Duodenal mucosa (tissue), 2 donors: ENCODE data around the gene BMPR1A.

Experiments
- H3K27ac ChIP-seq: one replicate; pipeline ENCODE4 v1.7.0; 2013; ENCODE audit warnings: low read depth, low read length
- H3K27me3 ChIP-seq, 2 donors: one replicate each; pipeline ENCODE4 v1.7.0; 2013; ENCODE audit warnings: low read length in 2 of 2, control low read depth in 1 of 2; ENCODE audit not compliant: insufficient read depth in 2 of 2, control insufficient read depth in 1 of 2
- H3K36me3 ChIP-seq, 2 donors: one replicate each; pipeline ENCODE4 v1.7.0; 2013; ENCODE audit warnings: low read length in 2 of 2, control low read depth in 1 of 2; ENCODE audit not compliant: insufficient read depth in 2 of 2, control insufficient read depth in 1 of 2
- H3K4me1 ChIP-seq, 2 donors: one replicate each; pipeline ENCODE4 v1.7.0; 2013; ENCODE audit warnings: low read length in 2 of 2, control low read depth in 1 of 2; ENCODE audit not compliant: insufficient read depth in 2 of 2, control insufficient read depth in 1 of 2
- H3K4me3 ChIP-seq, 2 donors: one replicate each; pipeline ENCODE4 v1.7.0; 2013; ENCODE audit warnings: low read length in 2 of 2, low read depth in 1 of 2
- H3K9ac ChIP-seq, 2 donors: one replicate each; pipeline ENCODE4 v1.7.0; 2013; ENCODE audit warnings: low read length in 2 of 2, low read depth in 1 of 2
- H3K9me3 ChIP-seq, 2 donors: one replicate each; pipeline ENCODE4 v1.7.0; 2013; ENCODE audit warnings: low read length in 2 of 2, control low read depth in 1 of 2; ENCODE audit not compliant: control insufficient read depth in 1 of 2

The BMPR1A gene

DNA sequence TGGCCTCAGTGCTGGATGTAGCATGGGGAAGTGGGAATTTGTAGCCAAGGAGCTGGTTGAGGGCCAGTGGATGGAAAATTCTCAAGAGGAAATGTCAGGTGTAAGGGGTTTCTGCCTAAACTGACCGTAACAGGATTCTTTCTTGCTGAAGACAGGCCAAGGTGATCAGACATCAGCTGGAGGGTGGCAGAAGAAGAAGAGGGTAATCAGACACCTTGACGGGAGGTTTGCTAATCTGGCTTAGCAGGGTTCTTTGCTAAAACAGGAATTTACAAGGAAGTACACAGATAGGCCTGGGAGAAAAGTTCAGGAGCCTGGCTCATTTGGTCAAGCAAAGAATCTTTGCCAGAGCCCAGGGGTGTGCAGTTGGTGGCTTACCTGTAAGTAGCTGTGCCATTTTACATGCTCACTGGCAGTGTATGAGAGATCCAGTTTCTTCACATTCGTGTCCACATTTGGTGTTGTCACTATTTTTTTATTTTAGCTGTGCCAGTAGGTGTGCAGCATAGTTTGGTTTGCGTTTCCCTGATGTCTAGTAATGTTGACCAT, 73.7 kb downstream of the BMPR1A start:
- Histone ChIP-seq H3K4me1 (peaks cover 0 to 9% of the 10 kb centered on the region in 2 donors), H3K27me3 (no peaks in the 10 kb centered on the region), H3K27ac (no peak overlapping the region), H3K9me3 (no peaks in the 10 kb centered on the region), H3K4me3 (no peak overlapping the region), H3K9ac (no peak overlapping the region), H3K36me3 (no peaks in the 10 kb centered on the region)

DNA sequence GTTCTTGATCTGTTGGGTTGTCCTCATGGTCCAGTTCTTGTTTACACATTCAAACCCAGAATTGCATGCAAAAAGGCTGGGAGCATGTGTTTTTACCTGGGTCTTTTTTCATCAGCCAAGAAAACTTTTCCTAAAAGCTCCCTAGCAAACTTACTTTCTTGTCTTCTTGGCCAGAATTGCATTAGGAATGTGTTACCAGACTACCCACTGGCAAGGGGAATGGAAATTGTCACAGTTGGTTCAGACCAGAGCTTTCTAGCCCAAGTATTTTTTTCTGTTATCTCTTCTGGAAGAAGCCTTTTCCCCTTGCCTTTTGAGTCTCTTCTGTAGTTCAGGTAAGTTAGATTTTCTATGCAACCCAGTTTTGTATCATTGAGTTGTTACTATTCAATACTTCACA, 77.5 kb downstream of the BMPR1A start:
- Histone ChIP-seq H3K36me3 (no peaks in the 10 kb centered on the region), H3K4me1 (peaks cover 0 to 9% of the 10 kb centered on the region in 2 donors), H3K9me3 (no peaks in the 10 kb centered on the region), H3K27me3 (no peaks in the 10 kb centered on the region), H3K4me3 (no peak overlapping the region), H3K9ac (no peak overlapping the region), H3K27ac (no peak overlapping the region)

DNA sequence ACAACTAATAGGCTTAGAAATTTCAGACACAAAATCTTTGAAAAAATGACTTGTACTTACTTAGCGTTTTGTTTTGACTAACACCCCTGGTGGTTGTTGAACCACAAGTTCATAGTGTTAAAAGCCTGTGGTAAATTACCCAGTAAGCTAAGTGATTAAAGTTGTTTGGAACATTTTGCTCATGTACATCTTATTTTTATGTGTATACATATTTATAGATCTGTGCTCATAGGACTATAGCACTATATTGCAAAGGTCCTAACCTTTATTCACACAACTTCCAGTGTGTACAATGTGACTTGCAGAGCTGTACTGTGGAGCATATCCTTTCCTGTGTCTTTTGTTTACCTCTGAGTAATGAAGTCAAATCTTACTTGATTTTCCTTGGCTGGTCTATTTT, 79.6 kb downstream of the BMPR1A start:
- Histone ChIP-seq H3K4me3 (no peak overlapping the region), H3K27me3 (no peaks in the 10 kb centered on the region), H3K27ac (no peak overlapping the region), H3K36me3 (peaks cover 0 to 6% of the 10 kb centered on the region in 2 donors), H3K9me3 (no peaks in the 10 kb centered on the region), H3K4me1 (no peaks in the 10 kb centered on the region), H3K9ac (no peak overlapping the region)

DNA sequence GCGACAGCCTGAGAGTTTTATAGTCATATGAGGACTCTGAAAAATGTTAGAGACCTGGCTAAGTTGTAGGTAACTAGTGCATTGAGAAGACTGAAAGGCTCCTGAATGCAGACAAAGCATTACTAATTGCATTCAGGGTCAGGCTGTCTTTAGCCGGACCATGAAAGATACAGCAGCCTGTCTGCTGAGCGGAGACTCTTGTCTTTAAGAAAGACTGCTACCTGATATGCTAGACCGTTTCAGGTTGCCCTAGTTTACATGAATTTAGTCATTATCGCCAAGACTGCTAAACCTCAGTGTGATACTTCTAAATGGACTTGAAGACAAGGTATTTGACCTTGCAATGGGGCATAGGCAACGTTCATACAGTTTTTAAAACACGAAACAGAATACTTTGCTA, 81.2 kb downstream of the BMPR1A start:
- no peaks in the 10 kb centered on the region for H3K9me3 ChIP-seq

GRCh38 chr10:86840498-86840897, 84.1 kb downstream of the BMPR1A start:
- Histone ChIP-seq H3K27me3 (no peaks in the 10 kb centered on the region), H3K9me3 (no peaks in the 10 kb centered on the region)

More for the DNA sequence above, 81.2 kb downstream of the BMPR1A start:
- H3K4me1 ChIP-seq: no peaks in the 10 kb centered on the region
- peaks cover 0 to 7% of the 10 kb centered on the region in 2 donors for H3K36me3 ChIP-seq
- no peak overlapping the region for H3K27ac ChIP-seq
- no peak overlapping the region for H3K4me3 ChIP-seq
- H3K9ac ChIP-seq: no peak overlapping the region
- H3K27me3 ChIP-seq: no peaks in the 10 kb centered on the region

GRCh38 chr10:86846088-86846487, 89.7 kb downstream of the BMPR1A start:
- Histone ChIP-seq H3K4me1 (peaks cover 0 to 5% of the 10 kb centered on the region in 2 donors), H3K36me3 (peaks cover 3 to 6% of the 10 kb centered on the region in 2 donors), H3K27me3 (no peaks in the 10 kb centered on the region), H3K4me3 (no peak overlapping the region), H3K9ac (no peak overlapping the region), H3K9me3 (no peaks in the 10 kb centered on the region), H3K27ac (no peak overlapping the region)

More at GRCh38 chr10:86840498-86840897, 84.1 kb downstream of the BMPR1A start:
- no peak overlapping the region for H3K27ac ChIP-seq
- H3K4me1 ChIP-seq: no peaks in the 10 kb centered on the region
- H3K4me3 ChIP-seq: no peak overlapping the region
- H3K9ac ChIP-seq: no peak overlapping the region
- H3K36me3 ChIP-seq: peaks cover 3 to 12% of the 10 kb centered on the region in 2 donors

- H3K9ac ChIP-seq: no peak overlapping the region
- H3K27ac ChIP-seq: no peak overlapping the region
- H3K9me3 ChIP-seq: no peaks in the 10 kb centered on the region
- H3K4me1 ChIP-seq: peaks cover 0 to 5% of the 10 kb centered on the region in 2 donors
- H3K4me3 ChIP-seq: no peak overlapping the region
- H3K36me3 ChIP-seq: peaks cover 2 to 12% of the 10 kb centered on the region in 2 donors
- H3K27me3 ChIP-seq: no peaks in the 10 kb centered on the region
These were observed 92.3 kb downstream of the BMPR1A start for GRCh38 chr10:86848747-86849146.

- Histone ChIP-seq H3K9me3 (no peaks in the 10 kb centered on the region), H3K27ac (no peak overlapping the region), H3K4me3 (no peak overlapping the region), H3K27me3 (no peaks in the 10 kb centered on the region), H3K36me3 (peaks cover 0 to 12% of the 10 kb centered on the region in 2 donors), H3K9ac (no peak overlapping the region), H3K4me1 (peaks cover 0 to 5% of the 10 kb centered on the region in 2 donors)
These were observed 92.9 kb downstream of the BMPR1A start for GRCh38 chr10:86849181-86849894.

DNA sequence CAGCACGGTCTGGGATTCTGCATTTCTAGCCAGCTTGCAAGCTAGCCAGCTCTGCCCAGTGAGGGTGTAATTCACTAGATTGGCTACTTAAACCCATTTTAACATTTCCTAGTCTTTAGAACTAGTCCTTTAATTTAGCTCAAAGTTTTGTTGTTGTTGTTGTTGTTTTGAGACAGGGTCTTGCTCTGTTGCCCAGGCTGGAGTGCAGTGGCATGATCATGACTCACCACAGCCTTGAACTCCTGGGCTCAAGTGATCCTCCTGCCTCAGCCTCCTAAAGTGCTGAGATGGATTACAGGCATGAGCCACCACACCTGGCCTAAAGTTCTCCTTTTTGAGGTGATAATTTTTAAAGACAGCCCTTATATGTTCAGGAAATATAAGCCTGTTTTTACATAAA, 94.1 kb downstream of the BMPR1A start:
- Histone ChIP-seq H3K9ac (no peak overlapping the region), H3K4me1 (peaks cover 0 to 5% of the 10 kb centered on the region in 2 donors), H3K27ac (no peak overlapping the region), H3K27me3 (no peaks in the 10 kb centered on the region), H3K4me3 (no peak overlapping the region), H3K36me3 (peaks cover 0 to 7% of the 10 kb centered on the region in 2 donors), H3K9me3 (no peaks in the 10 kb centered on the region)

DNA sequence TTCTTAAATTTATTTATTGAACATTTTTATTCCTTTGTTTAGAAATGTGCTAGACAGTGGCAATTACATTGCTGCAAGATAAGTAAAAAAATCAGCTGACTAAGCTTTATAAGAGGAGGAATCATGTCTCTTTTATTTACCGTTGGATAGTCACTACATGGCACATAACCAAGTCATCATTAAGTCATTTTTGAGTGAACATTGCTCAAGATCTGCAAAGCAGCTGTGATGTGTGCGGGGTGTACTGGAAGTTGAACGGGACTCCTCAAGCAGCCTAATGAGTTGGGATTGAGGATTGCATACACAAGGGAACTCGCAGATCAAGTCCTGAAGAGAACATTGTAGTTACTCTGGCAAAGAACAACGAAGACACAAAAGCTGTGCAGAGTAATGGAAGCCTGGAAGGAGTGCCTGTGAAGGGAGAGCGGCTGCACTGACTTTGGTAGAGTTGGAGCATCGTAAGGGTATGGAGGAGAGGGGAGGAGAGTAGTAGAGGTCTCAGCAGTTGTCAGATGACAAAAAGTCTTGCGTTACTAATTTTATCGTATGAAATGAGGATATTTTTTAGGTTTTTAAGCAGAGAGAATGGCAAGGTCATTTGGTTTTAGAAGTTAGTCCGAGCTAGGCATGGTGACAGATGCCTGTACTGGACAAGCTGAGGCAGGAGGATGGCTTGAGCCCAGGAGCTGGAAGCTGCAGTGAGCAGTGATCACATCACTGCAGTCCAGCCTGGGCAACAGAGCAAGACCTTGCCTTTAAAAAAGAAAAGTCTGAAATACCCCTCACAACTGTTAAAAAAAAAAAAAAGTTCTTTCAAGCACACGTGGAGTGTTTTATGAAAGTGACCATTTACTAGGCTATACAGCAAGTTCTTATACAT, 95.1 kb downstream of the BMPR1A start:
- H3K9ac ChIP-seq: no peak overlapping the region
- H3K4me3 ChIP-seq: no peak overlapping the region
- H3K4me1 ChIP-seq: peaks cover 0 to 5% of the 10 kb centered on the region in 2 donors
- no peak overlapping the region for H3K27ac ChIP-seq
- peaks cover 0 to 9% of the 10 kb centered on the region in 2 donors for H3K36me3 ChIP-seq
- H3K9me3 ChIP-seq: no peaks in the 10 kb centered on the region
- H3K27me3 ChIP-seq: no peaks in the 10 kb centered on the region
